Neuronal stem cell (in vitro differentiated cells): Measurements from ENCODE around the gene KCNK3.

Experiments used
- DNase-seq: peaks from one replicate; pipeline ENCODE4 v3.0.0-alpha.2; 2013; ENCODE audit warnings: low spot score
- H2AFZ ChIP-seq: one replicate; pipeline ENCODE4 v1.6.1; 2013; ENCODE audit warnings: mild to moderate bottlenecking, low read length, inconsistent platforms
- H2AK5ac ChIP-seq: 2 replicates; pipeline ENCODE4 v1.6.1; 2013; ENCODE audit warnings: low read depth, mild to moderate bottlenecking, inconsistent platforms, low read length, moderate library complexity, mixed read lengths
- H2BK120ac ChIP-seq: 2 replicates; pipeline ENCODE4 v1.6.1; 2013; ENCODE audit warnings: low read depth, mild to moderate bottlenecking, inconsistent platforms, low read length, moderate library complexity, mixed read lengths
- H2BK12ac ChIP-seq: one replicate; pipeline ENCODE4 v1.6.1; 2013; ENCODE audit warnings: low read length, inconsistent platforms
- H2BK15ac ChIP-seq: 2 replicates; pipeline ENCODE4 v1.6.1; 2013; ENCODE audit warnings: mild to moderate bottlenecking, low read length, inconsistent platforms, mixed read lengths
- H2BK5ac ChIP-seq: one replicate; pipeline ENCODE4 v1.6.1; 2013; ENCODE audit warnings: inconsistent platforms, mild to moderate bottlenecking, low read length, moderate library complexity
- H3K14ac ChIP-seq: one replicate; pipeline ENCODE4 v1.6.1; 2013; ENCODE audit warnings: low read length, inconsistent platforms
- H3K18ac ChIP-seq: 2 replicates; pipeline ENCODE4 v1.6.1; 2013; ENCODE audit warnings: low read length, inconsistent platforms
- H3K23ac ChIP-seq: 2 replicates; pipeline ENCODE4 v1.6.1; 2013; ENCODE audit warnings: low read depth, mild to moderate bottlenecking, mixed read lengths, low read length, inconsistent platforms; ENCODE audit not compliant: poor library complexity
- H3K27ac ChIP-seq: replicated peaks from 3 replicates; pipeline ENCODE4 v1.5.1; 2013; ENCODE audit warnings: low read length, inconsistent platforms
- H3K27me3 ChIP-seq, 3 experiments: 2 replicates each; pipeline ENCODE4 v1.6.1; 2013; ENCODE audit warnings: low read length in 3 of 3, mild to moderate bottlenecking in 2 of 3, inconsistent platforms in 1 of 3, low read depth in 1 of 3, mixed read lengths in 1 of 3, moderate library complexity in 1 of 3; ENCODE audit not compliant: control insufficient read depth in 3 of 3, insufficient read depth in 3 of 3
- H3K36me3 ChIP-seq, 2 donors: replicated peaks in 1 of 2; 2 replicates each; pipeline ENCODE4 v1.6.1; 2013; ENCODE audit warnings: low read length in 2 of 2; ENCODE audit not compliant: control insufficient read depth in 2 of 2, insufficient read depth in 2 of 2
- H3K4ac ChIP-seq: 2 replicates; pipeline ENCODE4 v1.6.1; 2013; ENCODE audit warnings: inconsistent platforms, mild to moderate bottlenecking, low read length, moderate library complexity
- H3K4me1 ChIP-seq, 2 donors: 1 replicate in 1 of 2; 2 replicates in 1 of 2; pipeline ENCODE4 v1.6.1; 2013; ENCODE audit warnings: low read length in 2 of 2, low read depth in 1 of 2; ENCODE audit not compliant: control insufficient read depth in 2 of 2, insufficient read depth in 1 of 2
- H3K4me2 ChIP-seq: one replicate; pipeline ENCODE4 v1.6.1; 2013; ENCODE audit warnings: mild to moderate bottlenecking, low read length, inconsistent platforms; ENCODE audit not compliant: insufficient read depth, poor library complexity, severe bottlenecking
- H3K4me3 ChIP-seq, 2 donors: 2 replicates each; pipeline ENCODE4 v1.5.1; 2013; ENCODE audit warnings: low read length in 2 of 2, mild to moderate bottlenecking in 2 of 2, inconsistent platforms in 1 of 2, moderate library complexity in 1 of 2
- H3K79me1 ChIP-seq: one replicate; pipeline ENCODE4 v1.6.1; 2013; ENCODE audit warnings: low read depth, mild to moderate bottlenecking, inconsistent platforms, low read length, moderate library complexity
- H3K9ac ChIP-seq: one replicate; pipeline ENCODE4 v1.6.1; 2013; ENCODE audit warnings: mild to moderate bottlenecking, low read depth, low read length, inconsistent platforms; ENCODE audit not compliant: poor library complexity
- H3K9me3 ChIP-seq, 2 donors: replicated peaks in 1 of 2; 2 replicates each; pipeline versions ENCODE3 to v1.6.1; 2013; ENCODE audit warnings: low read length in 2 of 2, mild to moderate bottlenecking in 2 of 2, inconsistent platforms in 1 of 2, low read depth in 1 of 2, mixed read lengths in 1 of 2, moderate library complexity in 1 of 2; ENCODE audit not compliant: control insufficient read depth in 2 of 2, insufficient read depth in 1 of 2
- H4K8ac ChIP-seq: one replicate; pipeline ENCODE4 v1.6.1; 2013; ENCODE audit warnings: low read depth, mild to moderate bottlenecking, inconsistent platforms, low read length, moderate library complexity
- H4K91ac ChIP-seq: one replicate; pipeline ENCODE4 v1.6.1; 2013; ENCODE audit warnings: low read length, low read depth, mild to moderate bottlenecking, inconsistent platforms; ENCODE audit not compliant: poor library complexity
- WGBS, 2 donors: extraction: QIAGEN DNeasy Blood & Tissue Kit; methylation state at CpG; one replicate each; pipeline ENCODE4 v1.1.7; 2013; ENCODE audit warnings: missing lambda C conversion rate in 2 of 2, mixed read lengths in 1 of 2; ENCODE audit not compliant: insufficient read length in 2 of 2, insufficient replicate concordance in 1 of 2; ENCODE audit errors: extremely low coverage in 2 of 2; 5-methylcytosine and 5-hydroxymethylcytosine counted together

The KCNK3 gene

DNA sequence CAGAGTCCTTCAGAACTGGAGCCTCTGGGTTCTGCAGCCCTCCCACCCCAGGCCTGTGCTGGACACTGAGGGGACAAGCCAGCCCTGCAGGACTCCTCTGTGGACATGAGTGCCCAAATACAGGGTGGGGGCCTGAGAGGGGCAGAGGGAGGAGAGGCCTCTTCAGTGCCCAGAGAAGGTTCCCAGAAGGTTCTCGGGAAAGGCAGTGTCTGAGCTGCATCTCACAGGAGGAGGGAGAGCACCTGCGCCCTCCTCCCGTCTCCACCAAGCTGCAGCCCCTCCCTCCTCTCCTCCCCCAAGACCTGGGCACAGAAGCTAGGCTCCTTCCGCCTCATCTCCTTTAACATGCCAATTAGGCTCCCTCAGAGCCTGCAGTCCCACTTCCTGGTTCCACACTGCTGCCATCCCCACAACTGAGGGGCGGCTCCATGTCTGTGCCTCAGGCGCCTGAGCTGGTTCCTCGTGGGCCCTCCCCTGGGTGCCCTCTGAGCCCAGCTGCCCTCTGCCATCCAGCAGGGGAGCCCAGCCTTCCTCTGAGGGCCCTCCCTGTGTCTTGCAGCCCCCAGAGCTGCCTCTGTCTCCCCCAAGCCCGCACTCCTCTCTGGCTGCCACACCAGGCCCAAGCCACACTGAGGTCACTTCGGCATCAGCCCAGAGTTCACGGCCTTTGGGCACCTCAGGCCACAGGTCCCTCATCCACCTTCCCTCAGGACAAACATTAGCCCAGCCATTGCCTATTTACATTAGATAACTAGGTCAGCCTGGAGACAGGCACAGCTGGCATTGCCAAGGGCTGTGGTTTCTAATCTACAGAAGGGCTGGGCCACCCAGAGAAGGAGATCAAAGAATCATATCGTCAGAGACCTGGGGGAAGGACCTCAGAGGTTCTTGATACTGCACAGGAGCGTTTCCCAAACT lies 28.9 kb downstream of the KCNK3 start:
- Histone ChIP-seq H3K27me3 (no peaks in the 10 kb centered on the region), H2BK120ac (no peak overlapping the region), H2BK15ac (peak overlapping the region; percentile 96), H3K36me3 (no peaks in the 10 kb centered on the region), H3K79me1 (peaks cover 2% of the 10 kb centered on the region), H3K18ac (peak overlapping the region; percentile 95), H3K14ac (peak overlapping the region; percentile 85), H3K23ac (peak overlapping the region; percentile 82), H3K9ac (no peak overlapping the region), H3K4me3 (no peak overlapping the region), H3K4me2 (no peak overlapping the region), H3K4ac (no peak overlapping the region), H2BK12ac (peak overlapping the region; percentile 30), H2AK5ac (peak overlapping the region; percentile 24), H2AFZ (no peak overlapping the region), H2BK5ac (no peak overlapping the region), H4K8ac (no peak overlapping the region), H3K9me3 (peaks cover 0 to 2% of the 10 kb centered on the region in 2 donors), H3K4me1 (peaks cover 3 to 9% of the 10 kb centered on the region in 2 donors), H4K91ac (no peak overlapping the region), H3K27ac (no peak overlapping the region)
- WGBS, 2 donors, result no CpG with 5 or more reads among the region's 12 CpGs
- no peak for DNase-seq

DNA sequence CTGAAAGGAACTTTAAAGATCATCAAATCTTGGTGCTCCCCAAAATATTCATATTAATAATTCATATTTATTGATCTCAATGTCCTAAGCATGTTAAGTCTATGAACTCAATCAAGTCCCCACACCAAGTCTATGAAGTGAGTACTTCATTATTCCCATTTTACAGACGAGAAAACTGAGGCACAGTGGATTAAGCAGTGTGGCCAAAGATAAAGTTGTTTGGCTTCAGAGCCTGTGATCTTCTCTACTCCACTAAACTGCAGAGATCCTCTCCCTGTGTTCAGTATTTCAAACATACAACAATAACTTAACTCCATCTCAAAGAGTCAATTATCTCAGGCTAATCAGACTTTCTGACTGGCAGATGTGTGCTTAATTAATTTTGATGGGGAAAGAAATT lies 29.8 kb downstream of the KCNK3 start:
- no peaks in the 10 kb centered on the region for H3K36me3 ChIP-seq
- H3K9ac ChIP-seq, result no peak overlapping the region
- H3K4me2 ChIP-seq, result no peak overlapping the region
- no peak overlapping the region for H3K18ac ChIP-seq
- no peak overlapping the region for H3K4ac ChIP-seq
- WGBS, 2 donors, result no CpG with 5 or more reads among the region's 1 CpG
- H3K27ac ChIP-seq, result no peak overlapping the region
- no peak for DNase-seq
- H3K9me3 ChIP-seq, result peaks cover 0 to 2% of the 10 kb centered on the region in 2 donors
- H3K23ac ChIP-seq, result no peak overlapping the region
- H3K4me1 ChIP-seq, result peaks cover 3 to 9% of the 10 kb centered on the region in 2 donors
- H2AK5ac ChIP-seq, result no peak overlapping the region
- no peak overlapping the region for H4K91ac ChIP-seq
- no peak overlapping the region for H4K8ac ChIP-seq
- H2AFZ ChIP-seq, result no peak overlapping the region
- H2BK12ac ChIP-seq, result no peak overlapping the region
- H2BK120ac ChIP-seq, result no peak overlapping the region
- no peak overlapping the region for H3K14ac ChIP-seq
- no peak overlapping the region for H2BK5ac ChIP-seq
- H3K27me3 ChIP-seq, result no peaks in the 10 kb centered on the region
- no peak overlapping the region for H2BK15ac ChIP-seq
- H3K4me3 ChIP-seq, result no peak overlapping the region
- H3K79me1 ChIP-seq, result peaks cover 2% of the 10 kb centered on the region

DNA sequence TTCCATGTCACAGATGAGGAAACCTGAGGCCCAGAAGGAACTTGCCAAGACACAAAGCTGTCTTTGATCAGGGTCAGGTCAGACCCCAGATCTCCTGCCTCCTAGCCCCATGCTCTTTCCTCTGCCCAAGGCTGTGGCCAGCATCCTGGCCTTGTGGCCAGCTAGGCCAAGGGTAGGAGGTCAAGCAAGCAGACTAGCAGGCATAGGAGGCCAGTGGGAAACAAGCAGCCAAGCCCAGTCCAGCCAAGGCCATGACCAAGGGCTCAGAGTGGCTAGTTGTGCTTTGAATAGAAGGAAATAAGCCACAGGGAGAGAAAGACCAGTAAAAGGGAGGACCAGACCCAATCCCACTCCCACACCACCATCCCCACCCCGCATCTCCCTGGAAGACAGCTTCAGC lies 30.4 kb downstream of the KCNK3 start:
- Histone ChIP-seq H4K8ac (no peak overlapping the region), H3K4ac (no peak overlapping the region), H2BK15ac (no peak overlapping the region), H3K23ac (no peak overlapping the region), H2AK5ac (no peak overlapping the region), H3K14ac (no peak overlapping the region), H4K91ac (no peak overlapping the region), H2BK5ac (no peak overlapping the region), H3K36me3 (no peaks in the 10 kb centered on the region), H3K9ac (peak overlapping the region; percentile 63), H3K79me1 (peaks cover 2% of the 10 kb centered on the region), H3K18ac (no peak overlapping the region), H3K4me1 (peaks cover 3 to 9% of the 10 kb centered on the region in 2 donors), H2AFZ (no peak overlapping the region), H2BK12ac (no peak overlapping the region), H3K4me2 (no peak overlapping the region), H3K27ac (no peak overlapping the region), H2BK120ac (no peak overlapping the region), H3K4me3 (no peak overlapping the region), H3K27me3 (no peaks in the 10 kb centered on the region), H3K9me3 (peaks cover 0 to 2% of the 10 kb centered on the region in 2 donors)
- DNase-seq, result no peak
- WGBS, 2 donors, result no CpG with 5 or more reads among the region's 1 CpG

DNA sequence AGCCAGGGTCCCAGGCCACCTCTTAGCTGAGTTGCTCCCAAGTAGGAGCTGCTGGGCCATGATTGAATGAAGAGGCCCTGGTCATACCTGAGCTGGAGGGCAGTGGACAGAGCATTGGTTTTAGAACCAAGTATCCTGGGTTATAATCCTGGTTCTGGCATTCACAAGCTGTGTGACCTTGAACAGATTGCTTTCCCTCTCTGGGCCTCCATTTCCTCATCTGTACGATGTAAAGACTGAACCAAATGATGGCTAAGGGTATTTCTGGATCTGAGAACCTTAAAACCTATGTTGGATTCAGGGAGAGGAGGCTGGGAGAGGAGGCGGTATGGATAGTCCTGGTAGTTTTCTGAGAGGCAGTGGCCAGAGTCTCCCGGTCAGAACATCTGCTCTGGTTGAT lies 31.0 kb downstream of the KCNK3 start:
- WGBS, 2 donors, result no CpG with 5 or more reads among the region's 3 CpGs
- H3K4ac ChIP-seq, result no peak overlapping the region
- no peak overlapping the region for H4K91ac ChIP-seq
- H3K4me1 ChIP-seq, result peaks cover 3 to 9% of the 10 kb centered on the region in 2 donors
- H2BK120ac ChIP-seq, result no peak overlapping the region
- H4K8ac ChIP-seq, result no peak overlapping the region
- no peak overlapping the region for H3K18ac ChIP-seq
- H3K23ac ChIP-seq, result no peak overlapping the region
- H3K4me2 ChIP-seq, result no peak overlapping the region
- no peak overlapping the region for H3K14ac ChIP-seq
- H3K9me3 ChIP-seq, result peaks cover 0 to 2% of the 10 kb centered on the region in 2 donors
- no peak overlapping the region for H2AFZ ChIP-seq
- H3K79me1 ChIP-seq, result peaks cover 2% of the 10 kb centered on the region
- no peak overlapping the region for H3K9ac ChIP-seq
- H2BK12ac ChIP-seq, result no peak overlapping the region
- H2BK5ac ChIP-seq, result no peak overlapping the region
- no peaks in the 10 kb centered on the region for H3K36me3 ChIP-seq
- no peaks in the 10 kb centered on the region for H3K27me3 ChIP-seq
- peak overlapping the region; percentile 58 for H2AK5ac ChIP-seq
- no peak overlapping the region for H3K27ac ChIP-seq
- H2BK15ac ChIP-seq, result no peak overlapping the region
- no peak for DNase-seq
- H3K4me3 ChIP-seq, result no peak overlapping the region
